DND-41 (cell line): ENCODE data around the gene DNHD1.

Experiments
- ATAC-seq: fragments of 200-7000 bp; cut with Tn5 transposase; 3 replicates; pipeline ENCODE4 v1.9.1; 2021; ENCODE audit warnings: low read depth; ENCODE audit not compliant: insufficient read depth
- DNase-seq: peaks from one replicate; pipeline ENCODE4 v3.0.0-alpha.2; 2020
- H2AFZ ChIP-seq: 2 replicates; pipeline ENCODE4 v1.6.0; 2012; ENCODE audit warnings: low read depth, low read length
- H3K27ac ChIP-seq: 2 replicates; pipeline ENCODE4 v1.5.1; 2012; ENCODE audit warnings: low read length, inconsistent platforms
- H3K27me3 ChIP-seq: fragments of 200-600 bp; sonication (generic); 2 replicates; pipeline ENCODE4 v1.6.0; 2012; ENCODE audit warnings: low read length, mild to moderate bottlenecking, inconsistent platforms; ENCODE audit not compliant: insufficient read depth, poor library complexity
- H3K36me3 ChIP-seq: 2 replicates; pipeline ENCODE4 v1.5.1; 2012; ENCODE audit warnings: low read length, inconsistent platforms; ENCODE audit not compliant: insufficient read depth
- H3K4me1 ChIP-seq: 2 replicates; pipeline ENCODE4 v1.5.1; 2012; ENCODE audit warnings: mild to moderate bottlenecking, low read length; ENCODE audit not compliant: insufficient read depth
- H3K4me2 ChIP-seq: 2 replicates; pipeline ENCODE4 v1.6.0; 2012; ENCODE audit warnings: mild to moderate bottlenecking, moderate library complexity, low read length, inconsistent platforms; ENCODE audit not compliant: insufficient read depth
- H3K4me3 ChIP-seq, 2 experiments: fragments of 200-600 bp in 1 of 2; shearing (Covaris generic) in 1 of 2; 2 replicates each; pipeline ENCODE4 v1.5.1; 2012 to 2016; ENCODE audit warnings: inconsistent platforms in 2 of 2, low read length in 2 of 2, mild to moderate bottlenecking in 2 of 2, low read depth in 1 of 2, moderate library complexity in 1 of 2
- H3K79me2 ChIP-seq: 2 replicates; pipeline ENCODE4 v1.6.0; 2012; ENCODE audit warnings: low read length, inconsistent platforms; ENCODE audit not compliant: insufficient read depth
- H3K9ac ChIP-seq: 2 replicates; pipeline ENCODE4 v1.6.0; 2012; ENCODE audit warnings: low read depth, mild to moderate bottlenecking, inconsistent platforms, low read length, moderate library complexity
- H3K9me3 ChIP-seq: 2 replicates; pipeline ENCODE4 v1.5.1; 2012; ENCODE audit warnings: low read length, moderate library complexity, mild to moderate bottlenecking, inconsistent platforms; ENCODE audit not compliant: insufficient read depth, severe bottlenecking
- H4K20me1 ChIP-seq: 2 replicates; pipeline ENCODE4 v1.6.0; 2012; ENCODE audit warnings: low read length; ENCODE audit not compliant: insufficient read depth
- EZH2 ChIP-seq: IDR thresholded peaks from 3 replicates; pipeline ENCODE4 v1.6.1; 2012; ENCODE audit warnings: borderline replicate concordance, low read depth, mild to moderate bottlenecking, moderate library complexity, low read length, inconsistent platforms; ENCODE audit not compliant: severe bottlenecking
- TF ChIP-seq, protein P1 (sequence below): IDR thresholded peaks from 2 replicates; pipeline ENCODE4 v1.5.1; 2012; ENCODE audit warnings: borderline replicate concordance, low read length, moderate library complexity, mild to moderate bottlenecking; ENCODE audit not compliant: poor library complexity, severe bottlenecking; ENCODE audit errors: extremely low read depth

DNHD1 gene

GRCh38 chr11:6594142-6594768 is 97.2 kb downstream of the DNHD1 start:
- TF ChIP-seq, protein P1, sequence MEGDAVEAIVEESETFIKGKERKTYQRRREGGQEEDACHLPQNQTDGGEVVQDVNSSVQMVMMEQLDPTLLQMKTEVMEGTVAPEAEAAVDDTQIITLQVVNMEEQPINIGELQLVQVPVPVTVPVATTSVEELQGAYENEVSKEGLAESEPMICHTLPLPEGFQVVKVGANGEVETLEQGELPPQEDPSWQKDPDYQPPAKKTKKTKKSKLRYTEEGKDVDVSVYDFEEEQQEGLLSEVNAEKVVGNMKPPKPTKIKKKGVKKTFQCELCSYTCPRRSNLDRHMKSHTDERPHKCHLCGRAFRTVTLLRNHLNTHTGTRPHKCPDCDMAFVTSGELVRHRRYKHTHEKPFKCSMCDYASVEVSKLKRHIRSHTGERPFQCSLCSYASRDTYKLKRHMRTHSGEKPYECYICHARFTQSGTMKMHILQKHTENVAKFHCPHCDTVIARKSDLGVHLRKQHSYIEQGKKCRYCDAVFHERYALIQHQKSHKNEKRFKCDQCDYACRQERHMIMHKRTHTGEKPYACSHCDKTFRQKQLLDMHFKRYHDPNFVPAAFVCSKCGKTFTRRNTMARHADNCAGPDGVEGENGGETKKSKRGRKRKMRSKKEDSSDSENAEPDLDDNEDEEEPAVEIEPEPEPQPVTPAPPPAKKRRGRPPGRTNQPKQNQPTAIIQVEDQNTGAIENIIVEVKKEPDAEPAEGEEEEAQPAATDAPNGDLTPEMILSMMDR, result no peak
- no peak for TF ChIP-seq EZH2
- Histone ChIP-seq H4K20me1 (peaks cover 7% of the 10 kb centered on the region; the same call in 1 of the 2 replicates), H3K4me1 (no peaks in the 10 kb centered on the region), H3K9ac (no peak overlapping the region), H3K27me3 (no peaks in the 10 kb centered on the region), H3K36me3 (peaks cover 52% of the 10 kb centered on the region), H2AFZ (no peak overlapping the region), H3K4me2 (no peak overlapping the region), H3K27ac (no peak overlapping the region), H3K79me2 (peaks cover 13% of the 10 kb centered on the region; the same call in 1 of the 2 replicates), H3K9me3 (no peaks in the 10 kb centered on the region), H3K4me3 (no peak overlapping the region)
- no peak for DNase-seq
- ATAC-seq, result no peak

DNA sequence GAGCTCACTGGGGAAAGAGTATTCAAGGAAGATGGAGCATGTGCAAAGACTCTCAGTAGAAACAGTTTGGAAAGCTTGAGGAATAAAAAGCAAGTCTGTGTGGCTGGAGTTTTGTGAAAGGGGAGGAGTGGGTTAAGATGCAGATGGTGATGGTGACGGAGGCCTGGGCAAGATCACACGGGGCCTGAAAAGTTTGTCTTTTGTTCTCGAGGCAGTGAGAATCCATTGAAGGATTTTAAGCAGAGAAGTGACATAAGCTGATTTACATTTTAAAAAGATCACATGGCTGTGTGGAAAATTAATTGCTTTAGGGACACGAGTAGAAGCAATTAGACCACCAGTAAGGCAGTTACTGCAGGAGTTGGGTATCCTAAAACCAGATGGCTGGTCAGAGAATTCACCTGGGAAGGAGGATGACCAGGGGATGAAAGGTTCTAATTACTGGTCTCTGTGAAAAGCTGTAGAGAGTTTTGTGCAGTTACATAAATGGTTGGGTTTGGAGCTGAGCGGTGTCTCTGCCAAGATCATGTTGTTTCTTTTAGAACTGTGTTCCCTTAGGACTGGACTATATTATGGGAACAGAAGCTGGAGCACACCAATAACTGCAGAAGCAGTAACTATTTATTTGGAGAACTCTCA is 99.3 kb downstream of the DNHD1 start:
- Histone ChIP-seq H3K27me3 (no peaks in the 10 kb centered on the region), H3K4me1 (peaks cover 11% of the 10 kb centered on the region; the same call in 1 of the 2 replicates), H4K20me1 (peaks cover 26% of the 10 kb centered on the region; the same call in 1 of the 2 replicates), H2AFZ (no peak overlapping the region), H3K9ac (no peak overlapping the region), H3K27ac (no peak overlapping the region), H3K9me3 (no peaks in the 10 kb centered on the region), H3K36me3 (peaks cover 73% of the 10 kb centered on the region), H3K79me2 (peaks cover 33% of the 10 kb centered on the region), H3K4me2 (no peak overlapping the region), H3K4me3 (no peak overlapping the region)
- no peak for TF ChIP-seq EZH2
- TF ChIP-seq, protein P1, result no peak
- DNase-seq, result no peak
- ATAC-seq, result no peak

DNA sequence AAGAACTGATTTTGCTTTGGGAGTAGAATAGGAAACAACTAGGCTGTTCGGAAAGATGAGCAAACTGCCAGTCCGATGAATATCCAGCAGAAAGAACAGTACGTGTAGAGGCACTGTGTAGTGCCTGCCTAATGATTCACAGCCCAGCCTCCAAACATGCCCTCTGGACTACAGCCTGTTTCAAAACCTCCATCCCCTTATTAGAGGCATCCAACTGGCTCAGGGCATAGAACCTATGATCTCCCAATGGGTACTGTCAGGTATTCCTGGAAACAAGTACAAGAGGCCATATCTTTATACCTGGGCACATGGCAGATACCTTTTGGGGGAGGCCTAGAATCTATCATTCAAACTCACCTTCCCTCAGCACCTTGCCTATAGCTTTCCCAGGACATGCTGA is 101.5 kb downstream of the DNHD1 start:
- Histone ChIP-seq H2AFZ (no peak overlapping the region), H3K27ac (no peak overlapping the region), H3K4me3 (no peak overlapping the region), H3K9ac (no peak overlapping the region), H3K4me1 (peaks cover 26% of the 10 kb centered on the region), H3K36me3 (peaks cover 78% of the 10 kb centered on the region), H4K20me1 (peaks cover 36% of the 10 kb centered on the region; the same call in 1 of the 2 replicates), H3K9me3 (no peaks in the 10 kb centered on the region), H3K79me2 (peaks cover 55% of the 10 kb centered on the region), H3K4me2 (no peak overlapping the region), H3K27me3 (no peaks in the 10 kb centered on the region)
- TF ChIP-seq, protein P1, result no peak
- TF ChIP-seq EZH2, result no peak
- DNase-seq (no peak), ATAC-seq (no peak)
